K562 (cell line): ENCODE data around the gene MRPL52. TPM values are rescaled to one million over a fixed set of nuclear protein-coding genes. Genes with fewer than 3 reads are reported as not detected.
A peak's percentile ranks its signal among the peaks of the same experiment; 100 is the strongest.

Source experiments
- ATAC-seq: fragments of 200-7000 bp; cut with Tn5 transposase; 3 replicates; pipeline ENCODE4 v1.9.1; 2020; ENCODE audit warnings: moderate library complexity
- BruUV-seq: library from RNA; stranded (reverse); fragments of 400-500 nt; replicated peaks from 2 replicates; lab custom pipeline; 2021; lab: Mats Ljungman, UMichigan
- CTCF ChIA-PET: fragments of 300-600 bp; formaldehyde crosslinking; extraction: SDS; loops from one replicate; lab custom pipeline; 2021; ENCODE audit warnings: low intra/inter-chr PET ratio; lab: Yijun Ruan, JAX
- POLR2A ChIA-PET: fragments of 300-600, 350-650 bp; sonication (Branson Sonifier 250); formaldehyde crosslinking; extraction: SDS; loops from one replicate; lab custom pipeline; 2021; ENCODE audit warnings: antibody characterized with exemption, inconsistent platforms; lab: Yijun Ruan, JAX
- DNase-seq, 4 experiments: peaks; one replicate each; pipeline versions ENCODE4 v3.0.0 to v3.0.0-alpha.2; 2011 to 2018; ENCODE audit warnings: low spot score in 3 of 4, mixed read lengths in 3 of 4; ENCODE audit errors: extremely low read depth in 1 of 4
- FAIRE-seq: peaks from 2 replicates; lab custom pipeline; 2011; peaks lifted over from hg19 to GRCh38; lab: Jason Lieb, UNC
- H2AFZ ChIP-seq: 2 replicates; pipeline ENCODE4 v1.6.0; 2011; ENCODE audit warnings: low read depth, low read length, control low read depth, inconsistent platforms
- H3K27ac ChIP-seq: fragments of 200-600 bp; 3 replicates; pipeline ENCODE4 v1.8.0; 2011; ENCODE audit warnings: low read depth, mild to moderate bottlenecking, control low read depth, inconsistent platforms, low read length, moderate library complexity, mixed read lengths; ENCODE audit errors: extremely low read depth
- H3K27me3 ChIP-seq, 2 experiments: fragments of 300-600 bp in 1 of 2; 2 replicates in 1 of 2; 3 replicates in 1 of 2; pipeline versions ENCODE4 v1.6.0 to v1.8.0; 2011; ENCODE audit warnings: inconsistent platforms in 2 of 2, low read length in 2 of 2, mild to moderate bottlenecking in 1 of 2, mixed read lengths in 1 of 2, moderate library complexity in 1 of 2; ENCODE audit not compliant: control insufficient read depth in 2 of 2, insufficient read depth in 2 of 2
- H3K36me3 ChIP-seq: fragments of 300-600 bp; 3 replicates; pipeline ENCODE4 v1.8.0; 2011; ENCODE audit warnings: mild to moderate bottlenecking, low read length, inconsistent platforms; ENCODE audit not compliant: control insufficient read depth, insufficient read depth
- H3K4me1 ChIP-seq, 2 experiments: fragments of 200-600 bp in 1 of 2; replicated peaks in 1 of 2; 2 replicates in 1 of 2; 3 replicates in 1 of 2; pipeline versions ENCODE4 v1.5.1 to v1.8.0; 2011; ENCODE audit warnings: inconsistent platforms in 2 of 2, low read length in 2 of 2, mild to moderate bottlenecking in 1 of 2, mixed read lengths in 1 of 2, moderate library complexity in 1 of 2; ENCODE audit not compliant: control insufficient read depth in 2 of 2, insufficient read depth in 2 of 2
- H3K4me2 ChIP-seq: 2 replicates; pipeline ENCODE4 v1.6.1; 2011; ENCODE audit warnings: low read length, control low read depth, inconsistent platforms, mixed read lengths; ENCODE audit not compliant: insufficient read depth
- H3K4me3 ChIP-seq: fragments of 200-600 bp; sonication (generic), shearing (Covaris generic); 2 replicates; pipeline ENCODE4 v1.5.1; 2016; ENCODE audit warnings: control low read depth, inconsistent platforms
- H3K79me2 ChIP-seq: fragments of 200-600 bp; 3 replicates; pipeline ENCODE4 v1.8.0; 2011; ENCODE audit warnings: low read length, inconsistent platforms; ENCODE audit not compliant: control insufficient read depth, insufficient read depth
- H3K9ac ChIP-seq, 2 experiments: 2 replicates each; pipeline versions ENCODE4 v1.6.0 to v1.6.1; 2011; ENCODE audit warnings: low read depth in 2 of 2, low read length in 2 of 2, control low read depth in 1 of 2, inconsistent platforms in 1 of 2, mild to moderate bottlenecking in 1 of 2, mixed read lengths in 1 of 2; ENCODE audit not compliant: insufficient read depth in 1 of 2
- H3K9me1 ChIP-seq: one replicate; pipeline ENCODE4 v1.6.0; 2011; ENCODE audit warnings: inconsistent platforms, mild to moderate bottlenecking, low read length, moderate library complexity; ENCODE audit not compliant: control insufficient read depth, insufficient read depth
- H3K9me3 ChIP-seq: replicated peaks from 2 replicates; pipeline ENCODE4 v1.5.1; 2011; ENCODE audit warnings: low read depth, low read length, inconsistent platforms; ENCODE audit not compliant: control insufficient read depth, insufficient read depth
- H4K20me1 ChIP-seq: replicated peaks from 2 replicates; pipeline ENCODE4 v1.6.1; 2011; ENCODE audit warnings: low read length, inconsistent platforms, mixed read lengths; ENCODE audit not compliant: control insufficient read depth, insufficient read depth
- ATF1 ChIP-seq, 2 experiments: fragments of 450-650 bp in 1 of 2; IDR thresholded peaks; 2 replicates each; pipeline ENCODE4 v1.6.1; 2016; ENCODE audit warnings: missing compliant biosample characterization in 1 of 2, missing genetic modification characterization in 1 of 2
- CBFB ChIP-seq: sonication (generic); formaldehyde crosslinking; IDR thresholded peaks from 2 replicates; pipeline ENCODE4 v1.4.0; 2020; ENCODE audit warnings: mild to moderate bottlenecking, missing genetic modification reagents
- KDM1A ChIP-seq, 2 experiments: fragments of 450-650 bp; IDR thresholded peaks; 2 replicates each; pipeline ENCODE4 v1.6.1; 2016; ENCODE audit warnings: mild to moderate bottlenecking in 2 of 2
- NRF1 ChIP-seq, 2 experiments: fragments of 450-650 bp; IDR thresholded peaks in 1 of 2; conservative IDR thresholded peaks in 1 of 2; 2 replicates each; pipeline ENCODE4 v1.6.1; 2014; ENCODE audit warnings: mild to moderate bottlenecking in 2 of 2
- RBM25 ChIP-seq: fragments of 200-400 bp; formaldehyde crosslinking; IDR thresholded peaks from 2 replicates; pipeline ENCODE4 v1.6.1; 2018; ENCODE audit warnings: low read length, low read depth, moderate library complexity; ENCODE audit not compliant: severe bottlenecking
- ZBTB12 ChIP-seq: fragments of 250-450 bp; sonication (Bioruptor Pico); IDR thresholded peaks from 2 replicates; pipeline ENCODE4 v1.4.0; 2020
- ZNF121 ChIP-seq: sonication (generic); formaldehyde crosslinking; conservative IDR thresholded peaks from 2 replicates; pipeline ENCODE4 v1.8.0; 2022; ENCODE audit warnings: missing genetic modification reagents
- WGBS: fragments of 100-300 bp; shearing (Covaris generic); methylation state at CpG from one replicate; pipeline ENCODE4 v1.1.6; 2016; ENCODE audit warnings: low coverage, mixed read lengths; ENCODE audit not compliant: insufficient coverage; ENCODE audit errors: missing lambda C conversion rate; 5-methylcytosine and 5-hydroxymethylcytosine counted together
- in situ Hi-C: fragments of 300-500 bp; cut with MboI; formaldehyde crosslinking; loops from 4 replicates; pipeline ENCODE4 v1.15.0; 2018; ENCODE audit warnings: inconsistent platforms, mixed read lengths
- intact Hi-C: fragments of 100-400 bp; cut with micrococcal nuclease; formaldehyde crosslinking; loops from 2 replicates; pipeline ENCODE4 v1.14.2; 2022
- polyA plus RNA-seq, 8 experiments: library from polyadenylated mRNA; depleted of rRNA in 4 of 8; stranded (reverse) in 5 of 8; unstranded in 3 of 8; fragments of >200 nt; fragmentation: Nextera tagmentation in 2 of 8; fragmentation: Illumina TruSeq in 1 of 8; extraction: Ambion mirVana in 2 of 8; extraction: Trizol in 1 of 8; gene quantifications; 2 replicates each; pipeline versions ENCODE4 v1.2.1 to v1.2.3, GENCODE V29; 2011 to 2014; ENCODE audit warnings: inconsistent platforms in 1 of 8, missing spikeins in 1 of 8
- total RNA-seq, 7 experiments: library from RNA; depleted of rRNA in 6 of 7; stranded (reverse); fragments of >200 nt in 6 of 7; fragmentation: Illumina TruSeq in 2 of 7; extraction: Trizol in 2 of 7; gene quantifications; 2 replicates each; pipeline versions ENCODE4 v1.2.1 to v1.2.3, GENCODE V29; 2011 to 2021; ENCODE audit warnings: low replicate concordance in 1 of 7
- TF ChIP-seq, protein P1 (sequence below): fragments of 450-650 bp; IDR thresholded peaks from 2 replicates; pipeline ENCODE4 v1.7.1; 2018; ENCODE audit warnings: mild to moderate bottlenecking, low read depth; ENCODE audit not compliant: partially characterized antibody
- TF ChIP-seq, protein P2 (sequence below): fragments of 250-450 bp; sonication (Bioruptor Pico); IDR thresholded peaks from 2 replicates; pipeline ENCODE4 v1.4.0; 2020; ENCODE audit warnings: mild to moderate bottlenecking

The MRPL52 gene
- total and polyA plus RNA-seq, 9 of the 15 experiments (the other 6 are each of a cell fraction or from before 2014, with no cell fraction given): 56.5 to 213 (median 168) TPM

- H4K20me1 ChIP-seq: no peaks in the 10 kb centered on the region
- H3K9me3 ChIP-seq: no peaks in the 10 kb centered on the region
- H3K27ac ChIP-seq: no peak overlapping the region
- no peaks in the 10 kb centered on the region for H3K36me3 ChIP-seq
- peaks cover under 1 to 3% of the 10 kb centered on the region in 2 experiments; a peak in 2 of 5 replicates for H3K4me1 ChIP-seq
- H2AFZ ChIP-seq: no peak overlapping the region
- BruUV-seq: no TSS peak
- no peaks in the 10 kb centered on the region for H3K9me1 ChIP-seq
- no peaks in the 10 kb centered on the region for H3K79me2 ChIP-seq
- in situ Hi-C loops (no loop called here), intact Hi-C loops (no loop called here)
- DNase-seq: no peak
- ATAC-seq: no peak
- ChIA-PET POLR2A (no interaction called here), CTCF (no interaction called here)
- no peak overlapping the region for H3K9ac ChIP-seq
- 37% methylated on average over 3 of the region's 4 CpGs for WGBS
- no peak overlapping the region for H3K4me2 ChIP-seq
- H3K27me3 ChIP-seq: no peaks in the 10 kb centered on the region
- TF ChIP-seq ZNF121 (CRISPR knock-in tag): peak; percentile 61
- no peak for TF ChIP-seq CBFB (CRISPR knock-in tag)
- peak; percentile 10 for TF ChIP-seq RBM25
- peak in 1 of 2 experiments; percentile 9; a peak in 1 of 4 replicates for TF ChIP-seq KDM1A (IDR thresholded peaks at IDR 0.05)
- H3K4me3 ChIP-seq: no peak overlapping the region
- FAIRE-seq: no peak
Measured at GRCh38 chr14:22786685-22787084, 43.0 kb upstream of the MRPL52 start.

DNA sequence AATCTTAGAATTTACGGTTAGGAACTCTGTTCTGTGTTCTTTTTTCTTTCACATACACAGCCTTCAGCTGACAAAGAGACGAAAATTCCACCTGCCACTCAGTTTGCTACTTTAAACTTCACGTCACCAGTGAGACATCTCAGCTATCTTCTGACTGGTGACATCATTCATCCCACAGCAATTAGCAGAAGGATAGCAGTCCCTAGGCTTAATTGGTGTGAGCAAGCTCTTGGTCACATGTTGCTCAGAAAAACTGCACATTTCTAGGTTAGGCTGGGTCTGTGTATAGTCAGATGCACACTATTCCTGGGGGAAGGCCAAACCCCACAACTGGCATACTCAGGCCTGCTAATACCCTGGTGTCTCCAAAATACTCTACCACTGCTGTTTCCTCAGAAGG lies 38.4 kb upstream of the MRPL52 start:
- H3K9me1 ChIP-seq: no peaks in the 10 kb centered on the region
- no TSS peak for BruUV-seq
- H3K27me3 ChIP-seq: no peaks in the 10 kb centered on the region
- H3K4me1 ChIP-seq: peaks cover 7 to 8% of the 10 kb centered on the region in 2 experiments; a peak in 3 of 5 replicates
- no peak overlapping the region; the same call in 1 of the 2 replicates for H3K4me2 ChIP-seq
- no peaks in the 10 kb centered on the region for H3K9me3 ChIP-seq
- 9% methylated on average over 3 of the region's 3 CpGs for WGBS
- H3K36me3 ChIP-seq: no peaks in the 10 kb centered on the region
- ATAC-seq (peak; percentile 77), DNase-seq (peak in 1 of 4 experiments; percentile 51), FAIRE-seq (peak; percentile 44)
- H3K4me3 ChIP-seq: no peak overlapping the region
- H3K9ac ChIP-seq: no peak overlapping the region
- intact Hi-C loops: no loop called here
- no peaks in the 10 kb centered on the region for H3K79me2 ChIP-seq
- no peaks in the 10 kb centered on the region for H4K20me1 ChIP-seq
- POLR2A ChIA-PET: interaction anchor here (1.2 to 1.8 kb wide), 2 partner anchors 11 to 25 kb away, joined by 5 read pairs; partner anchors contain the start of gene OXA1L
- H2AFZ ChIP-seq: peak overlapping the region; percentile 5; the same call in 1 of the 2 replicates
- no peak overlapping the region for H3K27ac ChIP-seq
- CTCF ChIA-PET: no interaction called here
- in situ Hi-C loops: no loop called here
- TF ChIP-seq ATF1 (CRISPR knock-in tag; IDR thresholded peaks at IDR 0.05): no peak
- peak; percentile 86 for TF ChIP-seq ATF1 (tag; IDR thresholded peaks at IDR 0.05)
- TF ChIP-seq, protein P1, sequence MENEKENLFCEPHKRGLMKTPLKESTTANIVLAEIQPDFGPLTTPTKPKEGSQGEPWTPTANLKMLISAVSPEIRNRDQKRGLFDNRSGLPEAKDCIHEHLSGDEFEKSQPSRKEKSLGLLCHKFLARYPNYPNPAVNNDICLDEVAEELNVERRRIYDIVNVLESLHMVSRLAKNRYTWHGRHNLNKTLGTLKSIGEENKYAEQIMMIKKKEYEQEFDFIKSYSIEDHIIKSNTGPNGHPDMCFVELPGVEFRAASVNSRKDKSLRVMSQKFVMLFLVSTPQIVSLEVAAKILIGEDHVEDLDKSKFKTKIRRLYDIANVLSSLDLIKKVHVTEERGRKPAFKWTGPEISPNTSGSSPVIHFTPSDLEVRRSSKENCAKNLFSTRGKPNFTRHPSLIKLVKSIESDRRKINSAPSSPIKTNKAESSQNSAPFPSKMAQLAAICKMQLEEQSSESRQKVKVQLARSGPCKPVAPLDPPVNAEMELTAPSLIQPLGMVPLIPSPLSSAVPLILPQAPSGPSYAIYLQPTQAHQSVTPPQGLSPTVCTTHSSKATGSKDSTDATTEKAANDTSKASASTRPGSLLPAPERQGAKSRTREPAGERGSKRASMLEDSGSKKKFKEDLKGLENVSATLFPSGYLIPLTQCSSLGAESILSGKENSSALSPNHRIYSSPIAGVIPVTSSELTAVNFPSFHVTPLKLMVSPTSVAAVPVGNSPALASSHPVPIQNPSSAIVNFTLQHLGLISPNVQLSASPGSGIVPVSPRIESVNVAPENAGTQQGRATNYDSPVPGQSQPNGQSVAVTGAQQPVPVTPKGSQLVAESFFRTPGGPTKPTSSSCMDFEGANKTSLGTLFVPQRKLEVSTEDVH: no peak
- TF ChIP-seq, protein P2, sequence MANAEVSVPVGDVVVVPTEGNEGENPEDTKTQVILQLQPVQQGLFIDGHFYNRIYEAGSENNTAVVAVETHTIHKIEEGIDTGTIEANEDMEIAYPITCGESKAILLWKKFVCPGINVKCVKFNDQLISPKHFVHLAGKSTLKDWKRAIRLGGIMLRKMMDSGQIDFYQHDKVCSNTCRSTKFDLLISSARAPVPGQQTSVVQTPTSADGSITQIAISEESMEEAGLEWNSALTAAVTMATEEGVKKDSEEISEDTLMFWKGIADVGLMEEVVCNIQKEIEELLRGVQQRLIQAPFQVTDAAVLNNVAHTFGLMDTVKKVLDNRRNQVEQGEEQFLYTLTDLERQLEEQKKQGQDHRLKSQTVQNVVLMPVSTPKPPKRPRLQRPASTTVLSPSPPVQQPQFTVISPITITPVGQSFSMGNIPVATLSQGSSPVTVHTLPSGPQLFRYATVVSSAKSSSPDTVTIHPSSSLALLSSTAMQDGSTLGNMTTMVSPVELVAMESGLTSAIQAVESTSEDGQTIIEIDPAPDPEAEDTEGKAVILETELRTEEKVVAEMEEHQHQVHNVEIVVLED (CRISPR knock-in tag): no peak
- peak; percentile 53; the same call in 1 of the 2 replicates for TF ChIP-seq ZBTB12 (CRISPR knock-in tag)
- 0 out of 4 replicates have a peak, but pooled peaks of 1 of the 2 experiments have one; percentile 22 for TF ChIP-seq NRF1 (conservative IDR thresholded peaks at IDR 0.05 in 1 of 2, IDR thresholded peaks at IDR 0.05 in 1 of 2)
